GM12891 (cell line): Measurements from ENCODE around the gene GNB1L.
A peak's percentile ranks its signal among the peaks of the same experiment; 100 is the strongest.
"Not testable (repeated sequence)": the region's sequence is repeated elsewhere in the genome, so short reads cannot be mapped to it uniquely, and the experiment has no call there.

Experiments
- DNase-seq: peaks from one replicate; pipeline ENCODE4 v3.0.0; 2011; ENCODE audit warnings: low spot score; ENCODE audit not compliant: insufficient read length
- FAIRE-seq: peaks from 2 replicates; lab custom pipeline; 2011; peaks lifted over from hg19 to GRCh38; lab: Jason Lieb, UNC
- PAX5 ChIP-seq: IDR thresholded peaks from 2 replicates; pipeline ENCODE4 v1.6.1; 2011; ENCODE audit warnings: low read length, moderate library complexity, mild to moderate bottlenecking; ENCODE audit not compliant: insufficient read depth, severe bottlenecking
- POLR2A ChIP-seq: IDR thresholded peaks from 2 replicates; pipeline ENCODE4 v1.6.1; 2011; ENCODE audit warnings: low read depth, low read length, control low read depth
- POLR2AphosphoS5 ChIP-seq: IDR thresholded peaks from 2 replicates; pipeline ENCODE4 v1.6.1; 2011; ENCODE audit warnings: low read depth, low read length, control low read depth
- POU2F2 ChIP-seq: IDR thresholded peaks from 2 replicates; pipeline ENCODE4 v1.6.1; 2011; ENCODE audit warnings: low read depth, mild to moderate bottlenecking, control low read depth, low read length, moderate library complexity
- SPI1 ChIP-seq: IDR thresholded peaks from 2 replicates; pipeline ENCODE4 v1.6.1; 2011; ENCODE audit warnings: low read depth, low read length, control low read depth
- TAF1 ChIP-seq: IDR thresholded peaks from 2 replicates; pipeline ENCODE4 v1.6.1; 2011; ENCODE audit warnings: low read depth, low read length, control low read depth

The GNB1L gene

DNA sequence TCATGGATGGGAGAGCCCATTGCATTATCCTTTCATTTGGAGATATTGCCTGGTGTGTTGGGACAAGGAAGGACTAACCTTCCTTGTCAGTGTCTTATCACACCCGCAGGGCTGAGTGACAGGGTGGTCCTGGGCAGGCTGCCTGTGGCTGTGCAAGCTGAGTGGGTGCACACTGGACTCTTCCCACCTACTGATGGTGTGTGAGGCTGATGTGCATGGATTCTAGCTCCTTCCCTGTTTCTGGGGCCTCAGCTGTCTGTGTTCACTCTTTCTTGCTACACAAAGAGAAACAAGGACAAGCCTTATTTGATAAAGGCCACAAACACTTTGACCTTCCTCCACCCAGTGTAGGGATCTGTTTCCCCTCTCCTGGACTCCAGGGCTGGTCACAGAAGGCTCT, 72.1 kb downstream of the GNB1L start:
- TF ChIP-seq SPI1 (no peak), POLR2AphosphoS5 (no peak), POLR2A (no peak)
- FAIRE-seq (no peak), DNase-seq (no peak)

DNA sequence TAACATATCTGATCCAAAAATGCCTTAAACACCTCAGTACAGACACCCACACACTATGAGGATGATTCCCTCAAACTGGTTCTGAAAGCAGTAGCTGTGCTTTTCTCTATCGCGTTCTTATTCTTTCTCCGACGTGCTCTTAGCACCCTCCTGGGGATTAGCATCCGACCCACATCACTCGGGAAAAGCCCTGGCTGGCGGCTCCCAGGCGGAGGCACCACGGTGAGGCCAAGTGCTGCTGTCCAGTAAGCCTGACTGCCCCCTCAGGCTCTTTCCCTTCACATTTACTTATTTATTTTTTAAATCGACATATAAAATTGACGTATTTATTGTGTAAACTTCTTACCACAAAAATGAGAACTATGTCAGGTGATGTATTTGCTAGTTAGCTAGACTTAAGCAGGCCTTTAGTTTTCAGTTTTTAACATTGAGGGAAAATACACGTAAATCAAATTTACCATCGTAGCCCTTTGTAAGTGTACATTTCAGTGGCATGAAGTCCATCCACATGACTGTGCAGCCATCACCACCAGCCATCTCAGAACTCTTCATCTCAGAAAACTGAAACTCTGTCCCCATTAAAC, 74.9 kb downstream of the GNB1L start:
- TF ChIP-seq POLR2AphosphoS5, result no peak
- TF ChIP-seq PAX5, result no peak
- no peak for TF ChIP-seq POU2F2
- TF ChIP-seq SPI1, result no peak
- TF ChIP-seq POLR2A, result no peak
- TF ChIP-seq TAF1, result no peak
- DNase-seq (no peak), FAIRE-seq (no peak)

DNA sequence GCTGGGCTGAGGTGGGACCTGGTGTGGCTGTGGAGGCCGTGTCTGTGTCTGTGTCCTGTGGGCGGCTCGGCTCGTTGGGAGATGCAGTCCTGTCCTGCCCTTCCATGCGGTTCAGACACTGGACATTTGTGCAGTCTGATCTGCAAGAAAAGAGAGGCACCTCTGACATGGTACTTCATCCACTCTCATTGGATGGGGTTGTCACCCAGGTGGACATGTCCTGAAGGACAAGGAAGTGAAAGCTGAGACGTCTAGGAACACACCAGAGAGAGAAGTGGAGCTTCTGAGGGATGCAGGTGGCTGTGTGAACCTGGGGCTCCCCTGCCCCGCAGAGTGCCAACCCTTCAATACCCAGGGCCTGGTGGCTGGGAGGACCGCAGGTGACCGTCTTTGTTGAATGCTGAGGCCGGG, 75.7 kb downstream of the GNB1L start:
- FAIRE-seq, result no peak
- TF ChIP-seq POLR2AphosphoS5 (no peak), TAF1 (no peak), POLR2A (no peak), PAX5 (no peak), SPI1 (no peak), POU2F2 (no peak)
- no peak for DNase-seq

DNA sequence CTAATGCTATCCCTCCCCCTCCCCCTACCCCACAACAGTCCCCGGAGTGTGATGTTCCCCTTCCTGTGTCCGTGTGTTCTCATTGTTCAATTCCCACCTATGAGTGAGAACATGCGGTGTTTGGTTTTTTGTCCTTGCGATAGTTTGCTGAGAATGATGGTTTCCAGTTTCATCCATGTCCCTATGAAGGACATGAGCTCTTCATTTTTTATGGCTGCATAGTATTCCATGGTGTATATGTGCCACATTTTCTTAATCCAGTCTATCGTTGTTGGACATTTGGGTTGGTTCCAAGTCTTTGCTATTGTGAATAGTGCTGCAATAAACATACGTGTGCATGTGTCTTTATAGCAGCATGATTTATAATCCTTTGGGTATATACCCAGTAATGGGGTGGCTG, 77.5 kb downstream of the GNB1L start:
- not testable (repeated sequence) for DNase-seq, FAIRE-seq

DNA sequence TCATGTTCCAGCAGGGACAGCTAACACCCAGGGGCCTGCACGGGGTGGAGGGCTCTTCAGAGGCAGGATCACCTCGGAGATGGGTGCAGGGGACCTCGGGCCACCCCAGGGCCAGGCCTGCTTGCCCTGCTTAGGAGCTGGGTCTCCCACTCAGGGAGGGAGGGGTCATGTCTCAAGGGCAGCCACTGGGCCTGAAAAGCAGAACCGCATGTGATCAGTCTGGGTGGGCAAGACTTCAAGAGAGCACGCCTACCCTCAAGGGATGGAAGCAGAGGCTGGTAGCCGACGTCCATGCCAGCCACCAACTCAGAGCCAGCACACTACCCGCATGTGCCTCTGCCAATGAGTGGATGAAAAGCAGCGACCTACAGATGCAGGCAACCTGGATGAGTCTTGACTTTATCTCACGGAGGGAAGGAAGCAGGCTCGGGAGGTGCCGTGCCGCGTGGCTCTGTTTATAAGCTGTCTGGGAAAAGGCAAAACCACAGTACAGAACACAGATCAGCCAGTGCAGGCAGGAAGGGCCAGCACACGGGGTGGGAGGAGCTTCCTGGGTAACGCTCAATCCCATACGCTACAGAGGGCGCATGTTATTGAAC, 78.1 kb downstream of the GNB1L start:
- TF ChIP-seq TAF1 (no peak), POLR2AphosphoS5 (no peak), PAX5 (no peak), POLR2A (no peak), POU2F2 (no peak), SPI1 (no peak)

DNA sequence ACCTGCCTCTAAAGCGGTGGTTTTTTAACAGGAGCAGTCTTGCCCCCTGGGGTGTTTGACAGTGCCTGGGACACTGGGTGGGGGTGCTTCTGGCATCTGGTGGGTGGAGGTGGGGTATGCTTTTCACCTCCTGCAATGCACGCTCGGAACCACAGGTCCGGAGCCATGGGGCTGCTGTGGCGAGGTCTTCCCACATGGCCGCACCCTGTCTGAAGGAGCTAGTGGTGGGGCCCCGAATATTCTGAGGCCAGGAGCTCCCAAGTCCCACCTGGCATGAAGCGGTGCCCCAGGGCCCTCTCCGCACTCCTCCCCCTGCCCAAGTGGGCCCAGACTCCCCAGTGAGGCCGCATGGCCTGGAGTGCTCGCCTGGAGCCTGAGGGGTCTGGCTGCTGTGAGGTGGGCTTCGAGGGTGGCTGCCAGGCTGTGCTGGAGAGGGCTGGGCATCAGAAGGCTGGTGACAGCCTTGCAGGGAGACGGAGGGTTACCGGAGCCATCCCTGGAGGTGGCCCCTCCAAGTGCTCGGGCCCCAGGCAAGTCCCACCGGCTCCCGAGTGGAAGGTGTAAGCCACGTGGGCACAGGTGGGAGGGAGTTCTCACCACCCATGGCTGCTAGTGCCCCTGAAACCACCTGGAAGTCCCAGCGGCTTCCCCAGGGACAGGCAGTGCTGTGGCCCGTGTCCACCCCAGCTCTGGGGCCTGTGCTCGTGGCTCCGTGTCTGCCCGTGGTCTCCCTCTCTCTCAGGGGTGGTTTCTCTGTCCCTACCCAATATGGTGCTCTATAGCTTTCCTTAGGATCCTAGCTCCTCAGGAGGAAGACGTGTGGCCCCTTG, 79.0 kb downstream of the GNB1L start:
- TF ChIP-seq PAX5 (no peak), POU2F2 (no peak), POLR2AphosphoS5 (no peak), TAF1 (no peak), SPI1 (no peak)
- FAIRE-seq (no peak), DNase-seq (no peak)

More for the DNA sequence above, 78.1 kb downstream of the GNB1L start:
- DNase-seq, result no peak
- peak; percentile 23 for FAIRE-seq

DNA sequence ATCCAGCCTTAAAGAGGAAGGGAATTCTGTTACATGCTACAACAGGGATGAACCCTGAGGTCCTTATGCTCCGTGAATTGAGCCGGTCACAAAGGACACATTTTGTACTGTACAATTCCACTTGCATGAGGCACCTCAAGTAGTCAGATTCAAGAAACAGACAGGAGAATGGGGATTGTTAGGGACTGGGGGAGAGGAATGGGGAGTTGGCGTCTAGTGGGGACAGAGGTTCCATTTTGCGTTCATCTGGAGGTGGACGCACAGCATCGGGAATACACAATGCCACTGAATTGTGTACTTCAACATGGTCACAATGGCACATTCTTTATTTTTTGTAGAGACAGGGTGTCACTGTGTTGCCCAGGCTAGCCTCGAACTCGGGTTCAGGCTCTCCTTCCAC, 80.0 kb downstream of the GNB1L start:
- TF ChIP-seq TAF1 (no peak), POLR2A (no peak), POU2F2 (no peak), PAX5 (no peak), POLR2AphosphoS5 (no peak), SPI1 (no peak)
- FAIRE-seq (no peak), DNase-seq (no peak)

DNA sequence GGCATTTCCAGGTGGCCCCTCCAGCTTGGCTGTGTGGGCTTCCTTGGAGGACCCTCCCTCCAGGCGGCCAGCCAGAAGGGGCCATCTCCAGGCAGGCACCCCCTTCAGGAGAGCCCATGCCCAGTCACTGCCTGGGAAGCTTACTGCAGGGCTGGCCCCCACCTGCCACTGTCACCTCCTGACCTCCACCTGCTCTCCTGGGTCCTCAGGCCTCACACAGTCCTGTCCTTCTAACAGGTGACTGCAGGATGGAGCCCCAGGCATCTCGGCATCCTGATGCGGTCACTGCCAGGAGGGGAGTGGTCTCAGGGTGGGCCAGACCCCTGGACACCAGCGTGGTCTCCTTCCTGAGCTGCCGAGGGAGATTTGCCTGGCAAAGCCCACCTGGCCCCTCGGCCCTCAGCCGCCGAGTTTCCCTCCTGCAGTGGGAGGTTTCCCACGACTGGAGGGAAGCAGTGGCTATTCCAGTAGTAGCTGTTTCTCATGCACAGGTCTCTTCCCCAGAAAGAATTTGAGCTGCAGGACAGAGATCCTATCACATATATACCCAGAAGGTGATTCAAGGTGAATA, 81.1 kb downstream of the GNB1L start:
- DNase-seq (no peak), FAIRE-seq (no peak)
- no peak for TF ChIP-seq POU2F2
- no peak for TF ChIP-seq SPI1
- TF ChIP-seq TAF1, result no peak
- TF ChIP-seq PAX5, result no peak

DNA sequence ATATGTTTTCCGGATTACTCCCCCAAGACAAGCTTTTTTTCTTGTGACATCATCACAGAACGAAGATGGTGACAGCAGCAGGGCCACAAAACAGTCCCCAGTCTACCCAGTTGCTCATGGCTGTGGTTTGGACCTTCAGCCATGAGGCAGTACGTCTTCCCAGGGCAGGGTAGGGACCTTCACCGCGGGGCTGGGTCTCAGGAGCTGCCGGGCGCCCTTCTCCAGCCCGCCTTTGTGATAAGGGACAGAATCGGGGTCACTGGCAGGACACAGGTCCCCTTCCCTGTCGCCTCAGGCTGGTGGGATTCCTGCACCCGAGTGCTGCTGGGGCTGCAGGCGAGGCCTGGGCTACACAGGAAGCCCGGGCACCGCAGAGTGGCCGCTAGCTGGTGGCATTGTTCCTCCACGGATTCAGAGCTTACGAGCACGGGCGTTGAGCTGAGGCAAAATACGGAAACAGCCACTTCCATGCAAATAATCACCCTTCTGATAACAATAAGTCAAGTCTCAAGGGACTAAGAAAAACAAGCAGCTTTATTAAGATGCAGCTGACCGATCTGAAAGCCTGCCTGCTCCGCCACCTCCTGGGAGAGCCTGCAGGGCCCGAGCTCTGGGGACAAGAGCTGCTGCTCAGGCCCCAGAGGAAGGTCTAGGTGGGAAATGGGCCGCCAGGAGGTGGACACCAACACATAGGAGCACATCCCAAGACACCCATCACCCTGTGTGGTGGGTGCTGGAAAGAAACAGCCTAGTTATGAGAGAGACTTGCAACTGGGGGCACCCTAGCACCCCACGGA, 81.8 kb downstream of the GNB1L start:
- no peak for DNase-seq
- FAIRE-seq, result peak; percentile 70
- TF ChIP-seq PAX5, result no peak
- no peak for TF ChIP-seq SPI1
- TF ChIP-seq POLR2A, result no peak
- TF ChIP-seq POU2F2, result no peak
- no peak for TF ChIP-seq TAF1
- no peak for TF ChIP-seq POLR2AphosphoS5
